CD4-positive, alpha-beta memory T cell (primary cell): Measurements from ENCODE around the gene CXCR5. TPM values are rescaled to one million over a fixed set of nuclear protein-coding genes. Genes with fewer than 3 reads are reported as not detected.

Source experiments
- CTCF ChIA-PET: fragments of 350-600 bp; sonication (Branson Sonifier 250); formaldehyde crosslinking; loops from one replicate; lab custom pipeline; 2021; ENCODE audit warnings: inconsistent platforms; ENCODE audit not compliant: partially characterized antibody; lab: Charles Lee
- POLR2A ChIA-PET: fragments of 350-600 bp; sonication (Branson Sonifier 250); formaldehyde crosslinking; loops from one replicate; lab custom pipeline; 2021; ENCODE audit not compliant: partially characterized antibody; lab: Charles Lee
- DNase-seq, 5 donors: peaks; one replicate each; pipeline versions ENCODE4 v3.0.0 to v3.0.0-alpha.2; 2020 to 2022; ENCODE audit warnings: mixed read lengths in 1 of 5
- H3K27ac ChIP-seq: one replicate; pipeline ENCODE4 v1.7.0; 2013; ENCODE audit warnings: low read depth, low read length
- H3K27me3 ChIP-seq: 2 replicates; pipeline ENCODE4 v1.7.0; 2013; ENCODE audit warnings: mild to moderate bottlenecking, low read length, moderate library complexity; ENCODE audit not compliant: insufficient read depth
- H3K36me3 ChIP-seq: 2 replicates; pipeline ENCODE4 v1.7.0; 2013; ENCODE audit warnings: mild to moderate bottlenecking, low read length, moderate library complexity; ENCODE audit not compliant: insufficient read depth
- H3K4me1 ChIP-seq: 2 replicates; pipeline ENCODE4 v1.7.0; 2013; ENCODE audit warnings: mild to moderate bottlenecking, low read length, moderate library complexity; ENCODE audit not compliant: insufficient read depth
- H3K4me3 ChIP-seq, 2 donors: one replicate each; pipeline ENCODE4 v1.7.0; 2013; ENCODE audit warnings: low read length in 2 of 2, mild to moderate bottlenecking in 1 of 2
- H3K9me3 ChIP-seq, 2 donors: one replicate each; pipeline ENCODE4 v1.7.0; 2013; ENCODE audit warnings: low read length in 2 of 2, control low read depth in 1 of 2; ENCODE audit not compliant: control insufficient read depth in 1 of 2
- H3K27ac Mint-ChIP-seq, 7 donors: one replicate each; pipeline ENCODE4 v1.8.0; 2020 to 2021; ENCODE audit warnings: mixed read lengths in 7 of 7, mild to moderate bottlenecking in 6 of 7, inconsistent platforms in 3 of 7, moderate library complexity in 3 of 7
- H3K27me3 Mint-ChIP-seq, 2 donors: one replicate each; pipeline ENCODE4 v1.8.0; 2020 to 2021; ENCODE audit warnings: mixed read lengths in 2 of 2
- H3K36me3 Mint-ChIP-seq, 2 donors: one replicate each; pipeline ENCODE4 v1.8.0; 2020 to 2021; ENCODE audit warnings: mixed read lengths in 2 of 2, inconsistent platforms in 1 of 2, mild to moderate bottlenecking in 1 of 2
- H3K4me1 Mint-ChIP-seq, 4 donors: one replicate each; pipeline ENCODE4 v1.8.0; 2020 to 2021; ENCODE audit warnings: mixed read lengths in 4 of 4, mild to moderate bottlenecking in 1 of 4
- H3K4me3 Mint-ChIP-seq, 8 donors: one replicate each; pipeline ENCODE4 v1.8.0; 2020 to 2021; ENCODE audit warnings: mixed read lengths in 8 of 8, mild to moderate bottlenecking in 7 of 8, moderate library complexity in 6 of 8, inconsistent platforms in 3 of 8
- H3K9me3 Mint-ChIP-seq, 8 donors: one replicate each; pipeline ENCODE4 v1.8.0; 2020 to 2021; ENCODE audit warnings: mixed read lengths in 8 of 8, mild to moderate bottlenecking in 5 of 8, inconsistent platforms in 3 of 8, moderate library complexity in 1 of 8
- intact Hi-C: fragments of 100-400 bp; cut with micrococcal nuclease; formaldehyde crosslinking; loops from one replicate; pipeline ENCODE4 v1.15.1; 2023
- polyA plus RNA-seq, 2 donors: library from polyadenylated mRNA; unstranded; fragments of 300-500 nt; fragmentation: Illumina TruSeq; gene quantifications; one replicate each; pipeline ENCODE4 v1.2.3, GENCODE V29; 2021
- total RNA-seq, 2 experiments: library from RNA; stranded (reverse); gene quantifications; one replicate each; pipeline ENCODE4 v1.2.3, GENCODE V29; 2021

The CXCR5 gene
- total and polyA plus RNA-seq, 4 experiments from 2014 or later: 7.9 to 21.5 (median 19.6) TPM

- Histone ChIP-seq H3K4me1 (peaks cover 86% of the 10 kb centered on the region), H3K27ac (peak overlapping the region; percentile 99), H3K27me3 (no peaks in the 10 kb centered on the region), H3K4me3 (peak overlapping the region in 1 of 2 donors; percentile 50), H3K9me3 (no peaks in the 10 kb centered on the region), H3K36me3 (peaks cover 25% of the 10 kb centered on the region)
- Mint-ChIP-seq H3K27me3 (no peaks in the 10 kb centered on the region), H3K4me1 (peaks cover 52 to 80% (median 64%) of the 10 kb centered on the region in 4 donors), H3K27ac (peak overlapping the region; percentile 93 to 100 (median 99)), H3K36me3 (peaks cover 16 to 55% of the 10 kb centered on the region in 2 donors), H3K9me3 (no peaks in the 10 kb centered on the region), H3K4me3 (peak overlapping the region; percentile 75 to 91 (median 83))
- peak; percentile 51 to 87 (median 54) for DNase-seq
- CTCF ChIA-PET: interaction anchor here (1.5 to 8.5 kb wide), 2 partner anchors 16 to 120 kb away, joined by 3 to 63 read pairs; partner anchors contain the start of gene DDX6
- POLR2A ChIA-PET: interaction anchor here (0.9 to 4.3 kb wide), 9 partner anchors 32 to 215 kb away, joined by 3 to 20 read pairs (median 5); partner anchors contain the start of genes RPS25, TRAPPC4 and UPK2
- intact Hi-C loops: no loop called here
These were observed 26.8 kb downstream of the CXCR5 start for GRCh38 chr11:118910309-118911112.

- H3K4me1 ChIP-seq: peaks cover 94% of the 10 kb centered on the region
- H3K9me3 ChIP-seq: no peaks in the 10 kb centered on the region
- peak in 1 of 5 donors; percentile 38 for DNase-seq
- Mint-ChIP-seq H3K36me3 (peaks cover 16 to 54% of the 10 kb centered on the region in 2 donors), H3K4me1 (peaks cover 57 to 82% (median 70%) of the 10 kb centered on the region in 4 donors), H3K4me3 (peak overlapping the region; percentile 81 to 91 (median 85)), H3K27me3 (no peaks in the 10 kb centered on the region), H3K9me3 (no peaks in the 10 kb centered on the region), H3K27ac (peak overlapping the region; percentile 96 to 100 (median 99))
- POLR2A ChIA-PET: interaction anchor here (0.7 to 4.3 kb wide), 9 partner anchors 33 to 216 kb away, joined by 3 to 25 read pairs (median 5); partner anchors contain the start of genes RPS25 and TRAPPC4
- intact Hi-C loops: no loop called here
- peaks cover 19% of the 10 kb centered on the region for H3K36me3 ChIP-seq
- peak overlapping the region; percentile 48 to 50 for H3K4me3 ChIP-seq
- H3K27ac ChIP-seq: peak overlapping the region; percentile 99
- CTCF ChIA-PET: interaction anchor here (1.5 to 8.5 kb wide), 2 partner anchors 16 to 121 kb away, joined by 3 to 63 read pairs; partner anchors contain the start of gene DDX6
- no peaks in the 10 kb centered on the region for H3K27me3 ChIP-seq
These were observed 27.6 kb downstream of the CXCR5 start for GRCh38 chr11:118911113-118911879.

GRCh38 chr11:118911880-118912741, 28.4 kb downstream of the CXCR5 start:
- Mint-ChIP-seq H3K27me3 (no peaks in the 10 kb centered on the region), H3K27ac (peak overlapping the region; percentile 96 to 100 (median 99)), H3K4me3 (peak overlapping the region; percentile 81 to 90 (median 85)), H3K36me3 (peaks cover 14 to 49% of the 10 kb centered on the region in 2 donors), H3K9me3 (no peaks in the 10 kb centered on the region), H3K4me1 (peaks cover 60 to 82% (median 72%) of the 10 kb centered on the region in 4 donors)
- intact Hi-C loops: no loop called here
- peak in 2 of 5 donors; percentile 43 to 89 for DNase-seq
- no peaks in the 10 kb centered on the region for H3K9me3 ChIP-seq
- H3K27ac ChIP-seq: peak overlapping the region; percentile 99
- H3K36me3 ChIP-seq: peaks cover 11% of the 10 kb centered on the region
- peak overlapping the region; percentile 48 to 50 for H3K4me3 ChIP-seq
- CTCF ChIA-PET: interaction anchor here (0.9 to 8.5 kb wide), 7 partner anchors 17 to 222 kb away, joined by 3 to 63 read pairs (median 4); partner anchors contain the start of genes CENATAC and DDX6
- peaks cover 96% of the 10 kb centered on the region for H3K4me1 ChIP-seq
- POLR2A ChIA-PET: interaction anchor here (0.7 to 4.3 kb wide), 14 partner anchors 34 to 477 kb away, joined by 3 to 32 read pairs (median 6); partner anchors contain the start of genes TRAPPC4 and VPS11
- no peaks in the 10 kb centered on the region for H3K27me3 ChIP-seq

GRCh38 chr11:118912742-118913410, 29.2 kb downstream of the CXCR5 start:
- intact Hi-C loops: no loop called here
- H3K27ac Mint-ChIP-seq: peak overlapping the region; percentile 96 to 100 (median 99)
- peaks cover 18 to 49% of the 10 kb centered on the region in 2 donors for H3K36me3 Mint-ChIP-seq
- no peaks in the 10 kb centered on the region for H3K27me3 Mint-ChIP-seq
- H3K4me1 Mint-ChIP-seq: peaks cover 61 to 82% (median 73%) of the 10 kb centered on the region in 4 donors
- Histone ChIP-seq H3K4me1 (peaks cover 96% of the 10 kb centered on the region), H3K27me3 (no peaks in the 10 kb centered on the region), H3K4me3 (peak overlapping the region; percentile 48 to 50), H3K36me3 (peaks cover 3% of the 10 kb centered on the region), H3K27ac (peak overlapping the region; percentile 99), H3K9me3 (no peaks in the 10 kb centered on the region)
- CTCF ChIA-PET: interaction anchor here (0.7 to 8.5 kb wide), 9 partner anchors 18 to 223 kb away, joined by 3 to 63 read pairs (median 4); partner anchors contain the start of genes CENATAC and DDX6
- peaks cover 0 to 2% (median 0%) of the 10 kb centered on the region in 8 donors for H3K9me3 Mint-ChIP-seq
- POLR2A ChIA-PET: interaction anchor here (0.8 to 4.3 kb wide), 19 partner anchors 35 to 549 kb away, joined by 3 to 32 read pairs (median 5); partner anchors contain the start of genes C2CD2L, CENATAC, DPAGT1 and HYOU1
- DNase-seq: peak in 1 of 5 donors; percentile 60
- H3K4me3 Mint-ChIP-seq: peak overlapping the region; percentile 81 to 90 (median 85)

- H3K4me1 ChIP-seq: peaks cover 96% of the 10 kb centered on the region
- Mint-ChIP-seq H3K4me1 (peaks cover 63 to 85% (median 72%) of the 10 kb centered on the region in 4 donors), H3K36me3 (peaks cover 13 to 45% of the 10 kb centered on the region in 2 donors), H3K4me3 (peak overlapping the region; percentile 81 to 93 (median 88)), H3K27me3 (no peaks in the 10 kb centered on the region), H3K27ac (peak overlapping the region; percentile 99 to 100 (median 99)), H3K9me3 (peaks cover 0 to 2% (median 0%) of the 10 kb centered on the region in 8 donors)
- peak overlapping the region; percentile 99 for H3K27ac ChIP-seq
- H3K4me3 ChIP-seq: peak overlapping the region; percentile 59 to 73
- peak in 3 of 5 donors; percentile 45 to 62 (median 58) for DNase-seq
- no peaks in the 10 kb centered on the region for H3K27me3 ChIP-seq
- ChIA-PET POLR2A (interaction anchor here (0.6 to 4.3 kb wide), 22 partner anchors 36 to 550 kb away, joined by 3 to 32 read pairs (median 4); partner anchors contain the start of genes C2CD2L, CENATAC, DPAGT1 and HYOU1), CTCF (interaction anchor here (0.7 to 8.5 kb wide), 8 partner anchors 10 to 123 kb away, joined by 3 to 63 read pairs (median 4); partner anchors contain the start of genes CENATAC and DDX6)
- no peaks in the 10 kb centered on the region for H3K9me3 ChIP-seq
- intact Hi-C loops: loop anchor here (1.0 kb wide), 1 partner anchor 15 kb away; no protein-coding TSS in a partner anchor
- no peaks in the 10 kb centered on the region for H3K36me3 ChIP-seq
These were observed 29.9 kb downstream of the CXCR5 start for GRCh38 chr11:118913411-118914125.
